GM12878 (cell line): Measurements from ENCODE around the gene AVP. TPM values are rescaled to one million over a fixed set of nuclear protein-coding genes. Genes with fewer than 3 reads are reported as not detected.

Experiments used
- ATAC-seq: fragments of 200-7000 bp; cut with Tn5 transposase; 3 replicates; pipeline ENCODE4 v1.9.1; 2020; ENCODE audit warnings: mild to moderate bottlenecking, moderate library complexity
- BruUV-seq: library from RNA; stranded (reverse); fragments of 400-500 nt; replicated peaks from 2 replicates; lab custom pipeline; 2021; lab: Mats Ljungman, UMichigan
- CTCF ChIA-PET: fragments of 300-600 bp; sonication (Branson Sonifier 250); formaldehyde crosslinking; extraction: SDS; loops from one replicate; lab custom pipeline; 2021; ENCODE audit warnings: inconsistent platforms; lab: Yijun Ruan, JAX
- POLR2A ChIA-PET: fragments of 350-600 bp; formaldehyde crosslinking; extraction: SDS; loops from one replicate; lab custom pipeline; 2021; ENCODE audit warnings: inconsistent platforms; lab: Charles Lee
- RAD21 ChIA-PET: fragments of 300-600 bp; sonication (Branson Sonifier 250); formaldehyde crosslinking; loops from one replicate; lab custom pipeline; 2023; ENCODE audit warnings: antibody characterized with exemption; ENCODE audit not compliant: unreplicated experiment; lab: Charles Lee
- SMC1A ChIA-PET: fragments of 300-600 bp; sonication (Branson Sonifier 250); formaldehyde crosslinking; loops from one replicate; lab custom pipeline; 2023; ENCODE audit not compliant: unreplicated experiment, uncharacterized antibody; lab: Charles Lee
- DNase-seq: peaks from one replicate; pipeline ENCODE4 v3.0.0-alpha.2; 2011; ENCODE audit warnings: low read depth, low spot score
- FAIRE-seq: peaks from 3 replicates; lab custom pipeline; 2011; peaks lifted over from hg19 to GRCh38; lab: Jason Lieb, UNC
- H2AFZ ChIP-seq: 2 replicates; pipeline ENCODE4 v1.6.0; 2011; ENCODE audit warnings: low read depth, low read length, control low read depth; ENCODE audit not compliant: control insufficient read depth
- H3K27ac ChIP-seq: 2 replicates; pipeline ENCODE4 v1.5.1; 2011; ENCODE audit warnings: control low read depth; ENCODE audit not compliant: control insufficient read depth, insufficient read depth
- H3K27me3 ChIP-seq, 2 experiments: replicated peaks in 1 of 2; 2 replicates each; pipeline versions ENCODE4 v1.6.0 to v1.6.1; 2011; ENCODE audit warnings: low read length in 1 of 2; ENCODE audit not compliant: control insufficient read depth in 2 of 2, insufficient read depth in 2 of 2
- H3K36me3 ChIP-seq, 2 experiments: 2 replicates each; pipeline ENCODE4 v1.5.1; 2011; ENCODE audit warnings: low read length in 1 of 2; ENCODE audit not compliant: control insufficient read depth in 2 of 2, insufficient read depth in 2 of 2
- H3K4me1 ChIP-seq: 2 replicates; pipeline ENCODE4 v1.6.1; 2011; ENCODE audit warnings: mild to moderate bottlenecking, low read length, moderate library complexity, mixed read lengths; ENCODE audit not compliant: control insufficient read depth, insufficient read depth
- H3K4me2 ChIP-seq: 2 replicates; pipeline ENCODE4 v1.6.0; 2011; ENCODE audit warnings: control low read depth; ENCODE audit not compliant: control insufficient read depth, insufficient read depth
- H3K4me3 ChIP-seq: fragments of 200-600 bp; sonication (generic); 2 replicates; pipeline ENCODE4 v1.5.1; 2016
- H3K79me2 ChIP-seq: 2 replicates; pipeline ENCODE4 v1.6.0; 2011; ENCODE audit warnings: low read length; ENCODE audit not compliant: control insufficient read depth, insufficient read depth
- H3K9ac ChIP-seq: 2 replicates; pipeline ENCODE4 v1.8.0; 2011; ENCODE audit warnings: low read length, control low read depth, mixed read lengths; ENCODE audit not compliant: control insufficient read depth, insufficient read depth
- H3K9me3 ChIP-seq: replicated peaks from 3 replicates; pipeline ENCODE4 v1.5.1; 2011; ENCODE audit warnings: mild to moderate bottlenecking, low read length; ENCODE audit not compliant: control insufficient read depth, insufficient read depth
- H4K20me1 ChIP-seq: 2 replicates; pipeline ENCODE4 v1.6.0; 2011; ENCODE audit not compliant: control insufficient read depth, insufficient read depth
- ATF7 ChIP-seq: fragments of 450-650 bp; IDR thresholded peaks from 2 replicates; pipeline ENCODE4 v1.6.1; 2016; ENCODE audit warnings: low read depth, mild to moderate bottlenecking
- BRCA1 ChIP-seq: IDR thresholded peaks from 2 replicates; pipeline ENCODE4 v1.6.1; 2011; ENCODE audit warnings: low read depth, low read length, improper control_type of control experiment
- CBFB ChIP-seq: IDR thresholded peaks from 2 replicates; pipeline ENCODE4 v1.6.1; 2016; ENCODE audit warnings: antibody characterized with exemption, low read depth
- ESRRA ChIP-seq: IDR thresholded peaks from 2 replicates; pipeline ENCODE4 v1.6.1; 2012; ENCODE audit warnings: mild to moderate bottlenecking, low read length, improper control_type of control experiment
- ETV6 ChIP-seq, 2 experiments: fragments of 450-650 bp in 1 of 2; IDR thresholded peaks in 1 of 2; conservative IDR thresholded peaks in 1 of 2; 2 replicates each; pipeline ENCODE4 v1.6.1; 2014; ENCODE audit warnings: antibody characterized with exemption in 1 of 2, borderline replicate concordance in 1 of 2, low read depth in 1 of 2, mild to moderate bottlenecking in 1 of 2, moderate library complexity in 1 of 2
- KDM1A ChIP-seq: fragments of 200-600 bp; sonication (generic); IDR thresholded peaks from 2 replicates; pipeline ENCODE4 v1.6.1; 2016; ENCODE audit warnings: borderline replicate concordance
- KLF5 ChIP-seq: fragments of 450-650 bp; IDR thresholded peaks from 2 replicates; pipeline ENCODE4 v1.6.1; 2014; ENCODE audit warnings: mild to moderate bottlenecking; ENCODE audit not compliant: partially characterized antibody
- MAX ChIP-seq: IDR thresholded peaks from 2 replicates; pipeline ENCODE4 v1.6.1; 2012; ENCODE audit warnings: low read depth, low read length, improper control_type of control experiment
- SUZ12 ChIP-seq: fragments of 200-600 bp; sonication (generic); IDR thresholded peaks from one replicate; pipeline ENCODE4 v1.6.1; 2018; ENCODE audit warnings: antibody characterized with exemption, mild to moderate bottlenecking; ENCODE audit not compliant: unreplicated experiment
- ZNF24 ChIP-seq: fragments of 450-650 bp; IDR thresholded peaks from 2 replicates; pipeline ENCODE4 v1.6.1; 2017; ENCODE audit warnings: antibody characterized with exemption, mild to moderate bottlenecking
- WGBS: methylation state at CpG from one replicate; pipeline ENCODE4 v1.1.6; 2016; ENCODE audit warnings: low lambda C conversion rate; ENCODE audit not compliant: insufficient replicate concordance, insufficient coverage; ENCODE audit errors: missing lambda C conversion rate; 5-methylcytosine and 5-hydroxymethylcytosine counted together
- in situ Hi-C: fragments of 300-500 bp; cut with MboI; formaldehyde crosslinking; loops from 9 replicates; pipeline ENCODE4 v1.14.3; 2018; ENCODE audit warnings: mixed read lengths
- intact Hi-C: fragments of 100-400 bp; cut with micrococcal nuclease; formaldehyde crosslinking; loops from one replicate; pipeline ENCODE4 v1.14.2; 2022; ENCODE audit not compliant: unreplicated experiment
- polyA plus RNA-seq, 11 experiments: library from polyadenylated mRNA; depleted of rRNA in 4 of 11; unstranded in 6 of 11; stranded (reverse) in 5 of 11; fragments of >200 nt; fragmentation: Nextera tagmentation in 4 of 11; fragmentation: Illumina TruSeq in 1 of 11; extraction: Ambion mirVana in 4 of 11; extraction: Trizol in 1 of 11; gene quantifications; 1 replicate in 1 of 11; 2 replicates in 10 of 11; pipeline versions ENCODE4 v1.2.1 to v1.2.3, GENCODE V29; 2011 to 2016; ENCODE audit warnings: inconsistent platforms in 2 of 11, missing spikeins in 2 of 11, low read depth in 1 of 11
- total RNA-seq, 4 experiments: library from RNA; depleted of rRNA in 3 of 4; stranded (reverse); fragments of >200 nt in 3 of 4; fragmentation: Illumina TruSeq in 1 of 4; extraction: Trizol in 1 of 4; gene quantifications; 2 replicates each; pipeline versions ENCODE4 v1.2.1 to v1.2.3, GENCODE V29; 2013 to 2021

Gene AVP
- total and polyA plus RNA-seq, 10 of the 15 experiments (the other 5 are each of a cell fraction or from before 2014, with no cell fraction given): not detected

DNA sequence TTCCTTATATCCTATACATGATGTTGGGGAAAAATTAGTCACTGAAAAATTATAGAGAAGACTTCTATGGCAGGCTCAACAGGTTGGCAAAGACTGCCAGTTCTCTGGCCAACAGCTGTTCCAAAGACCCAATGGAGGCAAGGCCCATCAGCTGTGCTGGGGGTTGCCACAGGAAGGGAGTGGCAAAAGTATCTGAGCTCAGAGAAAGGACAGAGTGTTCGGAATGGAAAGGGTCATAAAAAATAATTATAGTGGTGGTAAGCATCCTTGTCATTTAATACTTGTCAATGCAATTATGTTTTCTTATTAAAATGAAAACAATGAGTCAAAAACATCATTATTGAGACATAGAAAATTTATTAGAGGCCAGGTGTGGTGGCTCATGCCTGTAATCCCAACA is 39.0 kb upstream of the AVP start:
- Histone ChIP-seq H3K4me1 (no peaks in the 10 kb centered on the region), H3K79me2 (no peaks in the 10 kb centered on the region), H3K4me2 (no peak overlapping the region), H3K27ac (no peak overlapping the region), H4K20me1 (no peaks in the 10 kb centered on the region), H3K9ac (no peak overlapping the region), H2AFZ (no peak overlapping the region), H3K9me3 (peaks cover 6% of the 10 kb centered on the region; the same call in 2 of the 3 replicates), H3K27me3 (no peaks in the 10 kb centered on the region), H3K36me3 (peaks cover 6% of the 10 kb centered on the region in 2 experiments; a peak in 3 of 4 replicates), H3K4me3 (no peak overlapping the region)
- ChIA-PET SMC1A (no interaction called here), CTCF (interaction anchor here (1.1 kb wide), 1 partner anchor 10 kb away, joined by 3 read pairs; no protein-coding TSS in a partner anchor), POLR2A (no interaction called here), RAD21 (no interaction called here)
- DNase-seq: no peak
- intact Hi-C loops: no loop called here
- no TSS peak for BruUV-seq
- 94% methylated on average over 1 of the region's 1 CpG for WGBS
- ATAC-seq: no peak
- FAIRE-seq: no peak
- in situ Hi-C loops: no loop called here
- no peak for TF ChIP-seq SUZ12
- no peak for TF ChIP-seq MAX
- no peak for TF ChIP-seq KDM1A
- TF ChIP-seq ETV6 (conservative IDR thresholded peaks at IDR 0.05 in 1 of 2, IDR thresholded peaks at IDR 0.05 in 1 of 2; ENCODE audit: borderline replicate concordance in 1 of 2, low read depth in 1 of 2): no peak
- no peak for TF ChIP-seq ESRRA
- TF ChIP-seq KLF5: no peak
- TF ChIP-seq CBFB: no peak
- no peak for TF ChIP-seq ATF7
- TF ChIP-seq ZNF24: no peak
- no peak for TF ChIP-seq BRCA1
